ENCODE results near the gene IRF1.
A peak's percentile ranks its signal among the peaks of the same experiment; 100 is the strongest.

The IRF1 gene

DNA sequence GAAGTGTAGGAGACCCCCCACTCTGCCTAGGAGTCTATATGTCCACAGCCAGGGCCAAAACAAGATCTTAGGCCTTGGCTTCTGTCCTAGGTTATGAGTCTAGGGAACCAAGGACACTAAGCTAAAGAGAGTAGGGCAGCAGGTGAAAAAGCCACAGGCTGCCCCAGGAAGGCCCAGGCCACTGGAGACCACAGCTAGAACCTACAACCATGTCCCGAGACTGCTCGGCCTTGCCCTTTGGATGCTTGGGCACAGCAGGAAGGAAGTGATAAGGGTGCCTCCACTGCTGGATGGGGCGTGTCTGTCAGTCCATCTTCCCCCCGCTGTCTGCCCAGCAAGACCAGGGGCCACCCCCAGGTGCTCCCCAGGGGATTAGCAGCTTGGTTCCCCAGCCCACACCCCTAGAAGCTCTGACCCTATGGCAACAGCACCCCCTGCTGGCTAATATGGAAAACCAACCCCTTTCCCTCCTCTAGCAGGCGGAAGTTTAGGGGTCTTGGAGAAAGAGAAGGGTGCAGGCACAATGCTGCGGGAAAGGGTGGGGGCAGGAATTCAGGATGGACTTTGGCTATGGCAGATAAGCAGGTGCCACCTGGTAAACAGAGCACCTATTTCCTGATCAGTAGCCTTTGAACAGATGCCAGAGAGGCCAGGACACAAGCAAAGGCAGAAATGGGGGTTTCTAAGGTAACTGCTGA is 10.5 kb upstream of the IRF1 start:
- peak; percentile 33 to 43 for DNase-seq

DNA sequence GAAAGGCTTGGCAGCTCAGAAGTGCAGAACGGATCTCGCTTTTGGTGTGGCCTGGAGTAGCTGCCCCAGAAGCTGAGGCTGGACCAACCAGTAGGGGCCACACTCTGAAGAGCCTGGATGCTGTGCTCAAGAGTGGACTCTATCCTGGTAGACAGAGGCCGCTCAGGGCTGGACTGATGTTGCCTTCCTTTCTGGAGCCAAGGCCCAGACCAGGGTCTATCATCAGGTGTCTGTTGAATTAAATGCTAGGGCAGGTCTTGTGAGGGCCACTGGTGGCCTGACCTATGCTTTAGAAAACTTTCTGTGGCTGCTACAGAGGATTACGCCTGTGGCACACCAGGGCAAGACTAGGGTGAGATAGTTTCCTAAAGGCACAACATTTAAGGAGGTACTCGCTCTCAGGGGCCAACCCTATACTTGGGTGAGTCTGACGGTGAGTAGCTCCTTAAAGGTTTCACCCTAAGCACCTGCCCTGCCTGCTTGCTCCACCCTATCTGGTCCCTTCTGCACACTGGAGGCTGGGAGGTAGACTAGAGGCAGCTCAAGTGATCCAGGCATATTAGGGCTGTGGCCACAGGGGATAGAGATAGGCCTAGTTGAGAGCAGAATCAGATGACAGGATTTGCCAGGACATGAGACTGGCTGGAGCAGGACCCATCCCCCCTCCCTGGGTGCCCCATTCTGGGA is 9.8 kb upstream of the IRF1 start:
- DNase-seq: no peak

DNA sequence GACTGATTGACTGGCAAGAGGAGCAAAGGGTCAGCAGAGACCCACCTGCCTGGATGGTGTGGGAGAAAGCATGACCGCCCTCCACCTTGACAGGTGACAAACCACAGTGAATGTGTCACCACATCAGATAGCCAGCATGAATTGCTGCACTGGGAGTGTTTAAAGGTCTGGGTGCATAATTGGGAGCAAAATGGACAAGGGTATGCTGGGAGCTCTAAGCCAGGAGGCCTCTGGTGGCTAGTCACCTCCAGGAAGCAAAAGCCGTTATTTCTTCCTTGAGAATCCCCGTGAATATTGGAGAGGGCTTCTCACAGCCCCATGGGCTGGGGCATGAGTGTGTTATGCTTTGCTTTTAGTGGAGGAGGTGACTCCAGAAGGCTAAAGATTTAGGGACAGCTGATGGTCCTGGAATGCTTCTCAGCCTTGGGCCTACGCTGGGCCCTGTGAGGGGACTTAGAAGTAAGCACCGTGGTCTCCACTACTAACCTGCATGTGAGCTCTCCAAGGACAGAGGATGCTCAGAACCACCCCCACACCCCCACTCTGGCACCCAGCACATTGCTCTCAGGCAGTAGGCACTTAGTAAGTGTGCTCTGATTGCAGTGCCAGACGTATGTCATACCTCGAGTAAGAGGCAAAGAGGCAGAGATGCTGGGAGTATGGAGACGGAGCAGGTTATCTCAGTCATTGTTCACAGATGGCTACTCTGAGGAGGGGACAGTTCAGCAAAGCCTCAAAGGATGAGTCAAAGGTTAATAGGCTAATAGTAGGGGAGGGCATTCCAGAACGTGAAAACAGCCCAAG is 9.1 kb upstream of the IRF1 start:
- no peak for DNase-seq

- no peak for DNase-seq
Measured at GRCh38 chr5:132498686-132499271, 8.2 kb upstream of the IRF1 start.

DNA sequence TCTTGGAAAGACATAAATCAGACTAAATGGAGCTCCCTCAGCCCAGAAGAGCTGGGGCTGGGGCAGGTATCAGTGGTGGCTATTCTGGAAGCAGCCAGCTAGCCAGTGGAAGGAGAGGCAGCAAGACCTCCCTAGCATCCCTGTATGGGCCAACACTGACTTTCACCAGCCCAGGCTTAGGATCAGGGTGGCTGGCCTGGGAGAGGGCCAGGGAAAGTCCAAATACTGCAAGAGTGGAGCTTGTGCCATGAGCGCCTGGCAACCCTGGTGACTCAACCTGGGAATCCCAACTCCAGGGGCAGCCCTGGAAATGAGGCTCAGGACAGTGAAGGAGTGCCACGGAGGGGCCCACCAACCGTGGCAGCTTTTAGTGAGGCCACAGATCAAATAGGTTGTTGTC is 7.6 kb upstream of the IRF1 start:
- no peak for DNase-seq

DNA sequence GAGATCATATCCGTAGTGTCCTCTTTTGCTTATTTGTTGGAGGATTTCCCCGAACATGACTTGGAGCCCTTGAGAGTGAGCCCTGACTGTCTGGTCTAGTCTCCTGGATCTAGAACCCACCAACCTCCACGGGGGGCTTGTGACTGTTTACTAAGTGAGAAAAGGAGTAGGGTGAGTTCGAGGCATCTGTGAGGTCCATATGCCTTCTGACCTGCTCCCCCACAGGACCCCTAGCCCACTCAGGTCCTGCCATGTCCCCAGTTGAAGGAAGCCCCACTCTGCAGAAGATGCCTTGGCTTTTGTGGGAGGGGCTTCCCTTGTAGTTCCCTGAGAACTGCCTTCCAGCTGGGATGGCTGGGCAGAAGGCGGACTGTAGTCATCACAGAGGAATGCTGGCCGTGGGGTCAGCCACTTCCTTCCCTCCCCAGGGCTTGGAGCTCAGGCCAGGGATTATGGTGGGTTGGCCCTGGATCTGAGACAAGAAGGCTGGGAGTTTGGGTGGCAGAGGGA is 7.0 kb upstream of the IRF1 start:
- no peak for DNase-seq

GRCh38 chr5:132496631-132497487 is 6.3 kb upstream of the IRF1 start:
- peak; percentile 67 to 70 for DNase-seq

- DNase-seq: peak; percentile 95 to 96
Measured at GRCh38 chr5:132496191-132496630, 5.6 kb upstream of the IRF1 start.

GRCh38 chr5:132495667-132496190 is 5.2 kb upstream of the IRF1 start:
- peak; percentile 62 to 77 for DNase-seq

DNA sequence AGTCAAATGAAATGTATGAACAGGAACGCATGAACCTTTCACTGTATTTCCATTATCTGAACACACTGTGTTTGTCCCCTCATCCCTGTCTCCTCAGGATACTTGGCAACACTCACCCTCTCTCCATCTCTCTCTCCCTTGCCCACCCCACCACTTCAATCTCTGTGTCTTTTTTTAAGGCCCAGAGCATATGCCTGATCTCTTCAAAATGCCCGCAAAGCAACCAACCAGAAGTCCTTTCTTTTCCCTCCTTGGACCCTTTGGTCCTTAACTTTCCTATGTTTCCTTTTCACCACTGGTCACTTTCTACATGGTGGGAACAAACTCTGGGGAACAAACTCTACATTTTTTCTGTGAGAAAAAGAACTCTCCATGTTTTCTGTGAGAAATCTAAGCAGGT is 3.2 kb upstream of the IRF1 start:
- no peak for DNase-seq

DNA sequence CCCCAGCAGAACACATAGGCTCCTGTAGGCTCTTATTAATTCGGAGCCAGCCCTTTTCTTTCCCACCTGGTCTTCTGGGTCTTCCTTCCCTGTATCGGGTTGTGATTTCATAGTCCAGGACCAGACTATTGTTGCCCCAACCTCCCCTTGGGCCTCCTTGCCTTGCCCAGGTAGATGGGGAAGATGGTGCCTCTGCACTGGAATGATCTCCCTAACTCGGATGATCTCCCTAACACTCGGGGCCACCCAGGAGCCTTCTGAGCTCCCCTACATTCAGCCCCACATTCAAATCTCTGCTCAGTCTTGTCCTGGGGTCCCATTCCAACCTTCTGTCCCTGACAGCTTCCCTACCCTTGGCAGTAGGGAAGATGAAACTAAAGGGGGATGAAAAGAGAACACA is 2.7 kb upstream of the IRF1 start:
- no peak for DNase-seq

DNA sequence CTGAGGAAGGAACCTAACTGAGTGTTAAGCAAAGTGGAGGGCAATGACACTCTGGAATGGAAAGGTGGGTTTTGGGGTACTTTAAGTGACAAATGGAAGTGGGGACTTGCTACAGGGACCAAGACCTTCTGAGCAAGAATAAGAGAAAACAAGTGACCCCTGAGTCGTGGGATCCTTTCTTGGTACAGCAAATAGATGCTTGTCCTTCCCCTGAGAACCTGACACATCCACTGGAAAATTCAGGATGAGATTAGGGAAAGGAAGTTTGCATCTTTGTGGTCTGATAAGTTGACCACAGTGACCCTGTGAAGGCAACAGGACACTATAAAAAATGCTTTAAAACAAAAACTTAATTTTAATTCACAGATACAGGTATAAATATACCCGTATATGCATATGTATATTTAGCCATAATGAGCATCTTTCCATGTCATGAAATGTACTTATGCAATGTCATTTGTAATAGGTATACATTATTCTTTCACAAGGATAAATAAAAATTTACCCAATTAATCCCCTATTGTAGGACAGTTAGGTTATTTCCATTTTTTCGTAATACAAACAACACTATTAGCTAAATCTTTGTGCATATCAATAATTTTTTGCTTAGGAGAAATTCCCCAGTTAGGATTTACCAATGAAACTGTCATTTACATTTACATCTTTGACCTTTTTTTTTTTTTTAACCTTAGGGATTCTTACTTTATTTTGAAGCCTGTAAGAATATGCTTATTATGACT is 2.0 kb upstream of the IRF1 start:
- no peak for DNase-seq

DNA sequence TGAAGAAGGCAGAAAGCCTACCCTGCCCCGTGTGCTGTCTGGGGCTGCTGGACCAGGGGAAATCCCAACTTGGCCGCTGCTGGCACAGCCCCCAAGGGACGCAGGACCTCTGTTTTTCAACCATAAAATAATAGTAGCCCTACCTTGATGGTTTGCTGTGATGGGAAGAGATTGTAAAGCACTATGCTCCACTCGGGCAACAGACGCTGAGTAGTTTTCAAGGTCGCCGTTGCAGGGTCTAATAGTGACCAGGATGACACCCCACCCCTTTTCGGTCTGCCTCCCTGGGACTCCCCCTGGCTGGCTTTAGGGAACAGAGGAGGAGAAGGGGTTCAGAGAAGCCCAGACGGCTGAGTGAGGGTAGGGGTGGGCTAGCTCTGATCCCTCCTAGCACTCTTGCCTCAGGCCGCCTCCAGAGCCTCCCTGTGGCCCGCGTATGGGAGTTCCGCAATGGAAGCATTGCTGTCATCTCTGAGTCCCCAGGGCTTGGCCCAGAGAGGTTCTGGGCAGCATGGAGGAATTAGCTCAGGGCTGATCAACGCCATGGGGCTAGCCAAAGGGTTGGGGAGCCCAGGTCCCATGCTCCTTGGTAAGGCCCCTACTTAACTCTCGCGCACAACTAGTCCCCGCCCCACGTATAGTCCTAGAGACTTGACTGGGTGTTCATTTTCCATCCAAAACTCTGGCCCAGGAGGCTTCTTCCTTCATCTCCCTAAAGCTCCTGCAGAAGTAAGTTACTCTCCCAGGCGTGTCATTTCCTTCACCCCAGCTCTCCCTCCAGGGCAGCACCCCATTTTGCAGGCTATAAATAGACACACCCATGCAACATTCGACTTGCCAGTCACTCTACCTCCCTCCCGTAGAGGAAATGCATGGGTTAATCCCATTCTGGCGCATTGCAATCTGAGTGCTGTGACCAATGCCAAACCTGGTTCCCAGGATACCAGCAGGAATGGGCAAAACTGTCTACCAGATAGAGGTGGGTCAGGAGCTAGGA is 1.1 kb upstream of the IRF1 start:
- peak in 1 of 2 experiments; percentile 17 for DNase-seq

- DNase-seq: peak; percentile 30 to 42
Measured at GRCh38 chr5:132489871-132490483, 596 bp downstream of the IRF1 start.

GRCh38 chr5:132489051-132489770 is 1.4 kb downstream of the IRF1 start:
- no peak for DNase-seq

DNA sequence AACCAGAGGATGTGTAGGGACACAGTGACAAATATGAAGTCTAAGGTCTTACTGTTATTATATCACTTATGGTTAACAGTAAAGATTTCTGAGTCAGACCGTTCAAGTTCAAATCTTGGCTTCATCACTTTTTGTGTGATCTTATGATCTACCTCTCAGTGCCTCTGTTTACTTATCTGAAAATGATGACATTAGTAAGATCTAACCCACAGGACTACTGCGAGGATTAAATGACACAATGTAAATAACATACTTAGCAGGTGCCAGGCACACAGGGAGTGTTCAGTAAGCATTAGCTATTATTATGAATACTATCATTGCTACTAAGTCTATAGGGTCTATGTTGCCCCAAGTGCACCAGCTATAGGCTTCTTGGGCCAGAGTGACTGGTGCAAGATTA is 2.0 kb downstream of the IRF1 start:
- DNase-seq: no peak

DNA sequence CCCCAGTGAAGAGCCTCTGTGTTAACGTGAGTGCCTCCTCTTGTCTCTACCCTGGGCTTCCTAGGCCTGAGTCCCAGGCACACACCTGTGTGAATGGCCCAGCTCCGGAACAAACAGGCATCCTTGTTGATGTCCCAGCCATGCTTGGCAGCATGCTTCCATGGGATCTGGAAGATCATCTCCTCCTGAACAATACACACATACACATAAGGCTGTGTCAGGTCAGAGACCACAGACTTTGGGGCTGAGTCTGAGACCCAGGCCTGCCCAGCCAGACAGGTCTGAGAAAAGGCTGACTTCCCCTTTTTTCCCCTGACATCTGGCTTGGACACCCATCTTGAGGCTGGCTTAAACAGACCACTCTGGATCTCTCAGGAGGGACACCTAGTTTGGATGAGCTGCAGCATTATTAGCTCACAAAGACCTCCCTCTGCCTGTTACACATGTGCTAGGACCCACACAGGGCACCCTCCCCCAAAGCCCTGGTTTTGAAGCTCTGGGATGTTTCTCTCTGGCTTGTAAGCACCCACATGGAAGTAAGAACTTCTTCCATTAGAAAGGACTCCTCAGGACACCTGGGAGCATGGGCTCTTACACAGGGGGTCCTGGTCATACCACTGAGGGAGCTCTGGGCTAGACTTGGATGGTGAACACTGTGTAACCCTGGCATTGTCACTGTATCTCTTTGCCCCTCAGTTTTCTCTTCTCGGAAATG is 2.6 kb downstream of the IRF1 start:
- DNase-seq: peak; percentile 20 to 37

DNA sequence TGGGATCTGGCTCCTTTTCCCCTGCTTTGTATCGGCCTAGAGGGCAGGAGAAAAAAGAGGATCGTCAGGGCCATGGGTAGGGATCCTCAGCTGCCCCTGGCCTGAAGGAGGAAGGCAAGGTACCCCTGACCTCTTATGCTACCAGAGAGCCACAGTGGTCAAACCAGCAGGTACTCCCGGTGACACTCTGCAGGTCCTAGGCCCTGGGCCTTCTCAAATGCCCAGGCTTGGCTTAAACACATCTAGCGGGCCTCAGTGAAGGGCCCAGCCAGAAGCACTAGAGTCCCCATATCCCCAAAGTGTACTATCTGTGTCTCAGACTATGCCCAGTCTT is 3.5 kb downstream of the IRF1 start:
- no peak for DNase-seq

All from AML-193 (cell line).